ENCODE results near the gene ANAPC16.

The ANAPC16 gene

DNA sequence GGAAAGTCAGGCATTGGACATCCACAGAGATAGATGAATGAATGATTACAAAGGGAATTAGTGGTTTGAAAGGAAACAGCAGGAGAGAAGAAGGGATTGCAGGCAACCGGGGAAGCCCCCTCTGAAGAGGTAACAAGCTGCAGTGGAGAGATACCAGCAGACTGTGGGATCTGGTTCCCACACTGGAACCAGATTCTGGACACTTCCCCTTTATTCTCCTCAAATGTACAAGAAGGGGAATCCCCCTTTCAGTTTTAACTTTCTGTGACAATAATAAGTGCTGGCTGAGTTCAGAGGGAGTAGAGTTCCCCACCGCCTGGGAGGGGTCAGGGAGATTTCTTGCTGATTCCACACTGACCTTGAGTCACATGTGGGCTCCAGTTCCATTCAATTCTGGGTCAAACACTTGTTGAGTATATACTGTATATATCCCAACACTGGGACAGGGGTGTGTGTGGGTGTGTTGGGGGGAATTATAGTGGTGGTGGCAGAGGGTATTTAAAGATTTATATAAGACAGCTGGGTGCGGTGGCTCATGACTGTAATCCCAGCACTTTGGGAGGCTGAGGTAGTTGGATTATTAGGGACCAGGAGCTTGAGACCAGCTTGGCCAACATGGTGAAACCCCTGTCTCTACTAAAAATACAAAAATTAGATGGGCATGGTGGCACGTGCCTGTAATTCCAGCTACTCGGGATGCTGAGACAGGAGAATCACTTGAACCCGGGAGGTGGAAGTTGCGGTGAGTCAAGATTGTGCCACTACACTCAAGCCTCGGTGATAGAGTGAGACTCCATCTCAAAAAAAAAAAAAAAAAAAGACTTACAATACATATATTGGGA lies 41.5 kb downstream of the ANAPC16 start:
- H3K27ac ChIP-seq (ENCODE audit: low read length) = no peak overlapping the region
- no peaks in the 10 kb centered on the region for H3K36me3 ChIP-seq (replicated peaks; ENCODE audit: low read depth, low read length)
- H3K9ac ChIP-seq (ENCODE audit: low read length) = no peak overlapping the region
- H3K79me2 ChIP-seq (ENCODE audit: low read length) = no peaks in the 10 kb centered on the region
- H2AFZ ChIP-seq (ENCODE audit: low read depth, low read length) = no peak overlapping the region
- TF ChIP-seq EZH2phosphoT487 (IDR thresholded peaks at IDR 0.05; ENCODE audit: low read depth) (no peak), CTCF (IDR thresholded peaks at IDR 0.05; ENCODE audit: low read depth, low read length) (no peak)
- H4K20me1 ChIP-seq (ENCODE audit: insufficient read depth, low read length) = no peaks in the 10 kb centered on the region
- H3K9me3 ChIP-seq (ENCODE audit: insufficient read depth, low read length) = no peaks in the 10 kb centered on the region
- H3K4me2 ChIP-seq (ENCODE audit: low read length) = peak overlapping the region; percentile 74
- H3K4me3 ChIP-seq (ENCODE audit: low read length) = peak overlapping the region; percentile 14; the same call in 1 of the 2 replicates
- H3K4me1 ChIP-seq (ENCODE audit: low read length) = peaks cover 60% of the 10 kb centered on the region
- peaks cover 3% of the 10 kb centered on the region; the same call in 1 of the 2 replicates for H3K27me3 ChIP-seq (ENCODE audit: low read depth, low read length)

- H3K4me3 ChIP-seq (ENCODE audit: low read length) = no peak overlapping the region
- H3K79me2 ChIP-seq (ENCODE audit: low read length) = no peaks in the 10 kb centered on the region
- H3K36me3 ChIP-seq (replicated peaks; ENCODE audit: low read depth, low read length) = no peaks in the 10 kb centered on the region
- no peak overlapping the region for H3K9ac ChIP-seq (ENCODE audit: low read length)
- H3K9me3 ChIP-seq (ENCODE audit: insufficient read depth, low read length) = no peaks in the 10 kb centered on the region
- no peak overlapping the region for H2AFZ ChIP-seq (ENCODE audit: low read depth, low read length)
- H3K27ac ChIP-seq (ENCODE audit: low read length) = no peak overlapping the region
- no peaks in the 10 kb centered on the region for H4K20me1 ChIP-seq (ENCODE audit: insufficient read depth, low read length)
- TF ChIP-seq EZH2phosphoT487 (IDR thresholded peaks at IDR 0.05; ENCODE audit: low read depth) (no peak), CTCF (IDR thresholded peaks at IDR 0.05; ENCODE audit: low read depth, low read length) (no peak)
- H3K4me2 ChIP-seq (ENCODE audit: low read length) = no peak overlapping the region; the same call in 1 of the 2 replicates
- peaks cover 73% of the 10 kb centered on the region for H3K4me1 ChIP-seq (ENCODE audit: low read length)
- H3K27me3 ChIP-seq (ENCODE audit: low read depth, low read length) = peaks cover 3% of the 10 kb centered on the region; the same call in 1 of the 2 replicates
Observed at GRCh38 chr10:72258617-72259016, 42.8 kb downstream of the ANAPC16 start.

DNA sequence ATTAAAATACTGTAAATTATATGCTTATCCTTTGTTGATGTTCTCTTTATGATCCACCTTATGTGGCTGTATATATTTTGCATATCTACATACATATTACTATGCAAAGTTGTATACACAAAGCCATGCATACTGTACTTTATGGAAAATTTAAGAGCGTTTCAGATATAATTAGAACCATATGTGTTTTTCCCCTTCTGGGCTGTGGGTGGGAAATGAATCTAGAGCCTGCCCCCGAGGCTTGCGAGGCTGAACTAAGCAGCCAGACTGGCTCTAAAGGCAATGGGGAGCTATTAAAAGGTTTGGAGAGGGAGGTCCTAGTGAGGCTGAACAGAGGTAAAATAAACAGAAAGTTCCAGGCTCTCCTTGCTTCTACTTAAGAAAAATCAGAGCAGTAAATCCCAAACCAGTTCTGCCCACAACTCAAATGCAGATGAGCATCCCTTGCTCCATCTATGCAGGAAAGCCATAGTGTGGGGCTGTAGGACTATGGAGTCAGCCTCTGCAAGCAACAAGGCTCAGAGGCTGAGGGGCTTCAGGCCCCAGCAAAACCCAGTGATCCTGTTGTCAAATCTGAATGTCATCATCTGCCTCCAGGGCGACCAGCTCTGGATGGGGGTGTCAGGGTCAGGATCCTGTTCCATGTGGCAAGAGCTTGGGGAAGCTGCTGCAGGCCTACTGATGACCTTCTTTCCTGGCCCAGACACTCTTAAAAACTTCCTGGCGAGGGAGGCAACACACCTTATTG lies 43.9 kb downstream of the ANAPC16 start:
- H3K36me3 ChIP-seq (replicated peaks; ENCODE audit: low read depth, low read length) = no peaks in the 10 kb centered on the region
- peak overlapping the region; percentile 98 for H3K27ac ChIP-seq (ENCODE audit: low read length)
- no peaks in the 10 kb centered on the region for H4K20me1 ChIP-seq (ENCODE audit: insufficient read depth, low read length)
- peaks cover 3% of the 10 kb centered on the region; the same call in 1 of the 2 replicates for H3K27me3 ChIP-seq (ENCODE audit: low read depth, low read length)
- peak overlapping the region; percentile 96 for H3K4me2 ChIP-seq (ENCODE audit: low read length)
- H3K4me1 ChIP-seq (ENCODE audit: low read length) = peaks cover 74% of the 10 kb centered on the region
- no peaks in the 10 kb centered on the region for H3K9me3 ChIP-seq (ENCODE audit: insufficient read depth, low read length)
- peak overlapping the region; percentile 83 for H3K4me3 ChIP-seq (ENCODE audit: low read length)
- peak overlapping the region; percentile 81 for H3K9ac ChIP-seq (ENCODE audit: low read length)
- no peak overlapping the region for H2AFZ ChIP-seq (ENCODE audit: low read depth, low read length)
- no peaks in the 10 kb centered on the region for H3K79me2 ChIP-seq (ENCODE audit: low read length)
- TF ChIP-seq EZH2phosphoT487 (IDR thresholded peaks at IDR 0.05; ENCODE audit: low read depth) = no peak
- no peak for TF ChIP-seq CTCF (IDR thresholded peaks at IDR 0.05; ENCODE audit: low read depth, low read length)

Data from OCI-LY3 (cell line).